Measurements from ENCODE around the gene LHFPL3.
"Not testable (repeated sequence)": the region's sequence is repeated elsewhere in the genome, so short reads cannot be mapped to it uniquely, and the experiment has no call there.

The LHFPL3 gene

GRCh38 chr7:104328296-104328969 lies at the start of gene LHFPL3:
Gene LHFPL3 (plus strand): TSS chr7:104328603.
- DNase-seq: no peak

- not testable (repeated sequence) for DNase-seq
Observed at GRCh38 chr7:104281685-104282084, 46.7 kb upstream of the LHFPL3 start.

GRCh38 chr7:104286839-104287238 lies 41.6 kb upstream of the LHFPL3 start:
- DNase-seq: no peak

GRCh38 chr7:104288137-104288536 lies 40.3 kb upstream of the LHFPL3 start:
- DNase-seq: no peak

GRCh38 chr7:104294291-104294690 lies 34.1 kb upstream of the LHFPL3 start:
- DNase-seq: no peak

- no peak for DNase-seq
Observed at GRCh38 chr7:104296266-104296665, 32.1 kb upstream of the LHFPL3 start.

GRCh38 chr7:104296900-104297299 lies 31.5 kb upstream of the LHFPL3 start:
- no peak for DNase-seq

- DNase-seq: no peak
Observed at GRCh38 chr7:104299323-104299722, 29.1 kb upstream of the LHFPL3 start.

- DNase-seq: no peak
Observed at GRCh38 chr7:104299777-104300176, 28.6 kb upstream of the LHFPL3 start.

GRCh38 chr7:104306793-104307192 lies 21.6 kb upstream of the LHFPL3 start:
- DNase-seq: no peak

- DNase-seq: no peak
Observed at GRCh38 chr7:104317948-104318629, 10.3 kb upstream of the LHFPL3 start.

GRCh38 chr7:104327534-104327933 lies 869 bp upstream of the LHFPL3 start:
- no peak for DNase-seq

- no peak for DNase-seq
Observed at GRCh38 chr7:104327938-104328295, 486 bp upstream of the LHFPL3 start.

- DNase-seq: peak; percentile 5
Observed at GRCh38 chr7:104328970-104329825, 795 bp downstream of the LHFPL3 start.

- peak; percentile 13 for DNase-seq
Observed at GRCh38 chr7:104341546-104341945, 13.1 kb downstream of the LHFPL3 start.

GRCh38 chr7:104352736-104353135 lies 24.3 kb downstream of the LHFPL3 start:
- no peak for DNase-seq

- DNase-seq: no peak
Observed at GRCh38 chr7:104357166-104357565, 28.8 kb downstream of the LHFPL3 start.

- DNase-seq: no peak
Observed at GRCh38 chr7:104358446-104359132, 30.2 kb downstream of the LHFPL3 start.

GRCh38 chr7:104362756-104363155 lies 34.4 kb downstream of the LHFPL3 start:
- no peak for DNase-seq

GRCh38 chr7:104363355-104363754 lies 35.0 kb downstream of the LHFPL3 start:
- DNase-seq: no peak

GRCh38 chr7:104366390-104366789 lies 38.0 kb downstream of the LHFPL3 start:
- no peak for DNase-seq

GRCh38 chr7:104367926-104368325 lies 39.5 kb downstream of the LHFPL3 start:
- DNase-seq: no peak
